ENCODE data around the gene THBS4.

THBS4 gene

GRCh38 chr5:80034962-80035821 lies at the start of gene THBS4:
THBS4 (plus strand) TSS chr5:80035348; CDS start chr5:80035538, 190 bp downstream.
- DNase-seq (ENCODE audit: low spot score) (peak; percentile 61), FAIRE-seq (no peak)

DNA sequence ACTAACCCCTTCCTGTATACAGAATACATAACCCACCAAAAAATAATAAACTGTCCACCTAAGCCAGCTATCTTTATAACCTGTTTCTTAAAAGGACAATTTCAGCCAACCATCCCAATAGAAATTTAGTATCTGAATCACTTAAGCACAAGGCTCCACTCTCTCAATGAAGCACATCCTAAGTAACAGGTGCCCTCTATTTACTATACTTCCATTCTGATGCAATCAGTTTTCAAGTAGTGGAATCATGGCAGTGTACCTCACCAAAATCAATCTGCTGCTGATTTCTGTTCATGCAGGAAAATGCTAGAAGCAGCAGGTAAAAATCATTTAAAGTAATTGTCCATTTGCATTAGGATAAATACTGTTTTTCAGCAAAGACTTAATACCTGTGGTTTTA lies 48.9 kb upstream of the THBS4 start:
- FAIRE-seq (no peak), DNase-seq (ENCODE audit: low spot score) (no peak)

DNA sequence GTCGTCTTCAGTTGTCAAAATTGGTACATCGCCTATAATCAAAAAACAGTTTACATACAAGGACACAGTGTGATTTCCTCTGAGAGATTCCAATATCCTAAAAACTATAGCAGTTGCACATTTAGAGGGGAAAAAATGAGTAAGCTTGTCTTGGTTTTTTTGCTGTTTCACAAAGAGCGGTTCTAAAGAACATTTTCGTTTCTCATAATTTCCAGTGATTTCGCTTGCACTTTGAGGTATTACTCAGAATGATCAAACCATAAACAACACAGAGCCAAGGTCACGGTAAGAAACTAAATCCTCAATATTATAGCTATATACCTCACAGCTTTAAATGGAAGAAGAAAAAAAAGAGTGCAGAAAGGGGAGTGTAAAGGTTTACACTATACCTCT lies 44.9 kb upstream of the THBS4 start:
- FAIRE-seq: no peak
- no peak for DNase-seq (ENCODE audit: low spot score)

- DNase-seq (ENCODE audit: low spot score) (peak; percentile 86), FAIRE-seq (no peak)
Measured at GRCh38 chr5:79990598-79991507, 44.3 kb upstream of the THBS4 start, which contains the start of gene MTX3. MTX3 (minus strand) TSS chr5:79991262; CDS start chr5:79991238, 24 bp downstream.

- DNase-seq (ENCODE audit: low spot score) (no peak), FAIRE-seq (no peak)
Measured at GRCh38 chr5:79992891-79993657, 42.1 kb upstream of the THBS4 start.

DNA sequence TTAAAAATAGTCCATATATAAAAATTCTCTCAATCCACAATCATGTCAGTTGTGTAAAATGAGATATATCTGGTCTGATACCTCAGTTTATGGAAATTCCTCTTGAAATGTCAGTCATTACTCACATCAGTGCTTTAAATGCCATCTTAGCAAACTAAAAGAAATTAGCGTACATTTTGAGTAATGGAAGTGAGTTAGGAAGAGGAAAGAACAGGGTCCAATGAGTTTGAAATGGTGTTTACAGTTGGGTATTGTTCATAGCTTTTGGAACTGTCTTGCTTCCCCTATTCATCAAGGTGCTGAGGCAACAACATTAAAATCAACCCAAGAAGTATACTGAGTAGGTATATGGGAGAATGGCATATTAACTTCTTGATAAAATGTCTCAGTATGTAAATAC lies 35.4 kb upstream of the THBS4 start:
- FAIRE-seq (no peak), DNase-seq (ENCODE audit: low spot score) (no peak)

GRCh38 chr5:80002677-80003076 lies 32.5 kb upstream of the THBS4 start:
- no peak for FAIRE-seq
- no peak for DNase-seq (ENCODE audit: low spot score)

DNA sequence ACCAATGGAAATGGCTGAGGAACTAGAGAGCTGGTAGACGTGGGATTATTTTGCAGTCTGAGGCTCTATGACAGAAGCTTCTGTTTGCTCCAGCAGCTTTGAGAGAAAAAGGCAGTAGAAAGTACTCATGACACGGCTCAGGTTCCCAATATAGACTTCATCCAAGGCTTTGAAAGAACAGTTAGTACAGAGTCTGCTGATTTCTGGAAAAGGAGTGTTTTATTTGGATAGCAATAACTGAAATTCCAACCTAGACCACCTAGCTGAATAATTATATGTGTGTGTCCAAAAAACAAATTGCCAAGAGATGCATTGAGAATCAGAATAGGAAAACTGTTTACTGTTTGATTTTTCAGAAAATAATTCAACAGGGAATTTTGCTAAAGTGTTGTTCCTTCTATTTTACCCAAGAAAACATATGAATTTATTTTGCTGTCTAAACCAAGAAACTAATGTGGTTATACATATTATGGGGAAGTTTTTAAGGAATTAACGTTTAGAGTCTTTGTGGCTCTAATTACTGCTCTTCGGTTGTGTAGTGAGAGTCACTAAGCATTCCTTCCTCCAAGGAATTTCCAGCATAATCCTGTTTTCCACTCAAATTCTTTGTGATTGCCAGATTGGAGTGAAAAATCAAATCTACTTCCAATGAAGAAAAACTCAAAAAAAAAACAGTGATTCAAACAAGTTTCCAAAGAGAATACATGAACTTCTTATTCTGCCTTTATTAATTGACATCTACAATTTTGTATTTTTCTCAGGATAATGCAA lies 26.0 kb upstream of the THBS4 start:
- FAIRE-seq: no peak

GRCh38 chr5:80010754-80011392 lies 24.3 kb upstream of the THBS4 start:
- FAIRE-seq: no peak
- DNase-seq (ENCODE audit: low spot score): no peak

More for the DNA sequence above, 26.0 kb upstream of the THBS4 start:
- DNase-seq (ENCODE audit: low spot score): no peak

DNA sequence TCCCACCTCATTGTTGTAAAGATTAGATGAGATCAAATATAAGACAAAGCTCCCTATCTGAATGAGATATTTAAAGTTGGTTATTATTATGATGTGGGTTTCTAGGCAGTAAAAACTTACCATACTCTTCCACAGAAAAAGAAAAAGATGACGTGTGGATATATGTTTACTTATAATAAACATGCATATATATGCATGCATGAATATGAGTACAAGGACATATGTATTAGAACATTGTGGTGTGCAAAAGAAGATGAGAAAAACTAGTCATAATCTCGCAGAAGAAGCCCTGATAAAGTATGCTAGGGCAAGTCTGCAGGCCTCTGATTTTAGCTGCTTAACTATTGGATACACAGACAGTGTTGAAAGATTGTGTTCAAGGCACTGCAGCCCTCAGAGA lies 10.1 kb upstream of the THBS4 start:
- FAIRE-seq: no peak
- DNase-seq (ENCODE audit: low spot score): no peak

DNA sequence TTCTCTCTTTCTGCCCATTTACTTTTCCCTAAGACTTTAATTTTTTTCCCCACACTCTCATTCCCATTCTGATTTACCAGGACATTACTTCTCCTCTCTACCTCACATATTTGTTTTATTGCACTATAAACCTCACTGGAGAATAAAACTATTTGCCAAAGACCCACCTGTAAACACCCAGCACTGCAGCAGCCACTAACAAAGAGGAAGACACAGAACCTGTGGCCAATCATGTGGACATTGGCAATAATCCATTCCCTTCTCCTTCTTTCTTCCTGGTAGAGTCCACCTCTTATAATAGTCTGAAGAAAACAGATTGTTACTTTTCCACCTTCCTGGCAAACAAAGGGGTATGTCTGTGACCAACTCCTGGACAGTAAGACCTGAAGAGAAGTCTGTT lies 8.3 kb upstream of the THBS4 start:
- no peak for DNase-seq (ENCODE audit: low spot score)
- FAIRE-seq: no peak

GRCh38 chr5:80031109-80031508 lies 4.0 kb upstream of the THBS4 start:
- FAIRE-seq (no peak), DNase-seq (ENCODE audit: low spot score) (no peak)

DNA sequence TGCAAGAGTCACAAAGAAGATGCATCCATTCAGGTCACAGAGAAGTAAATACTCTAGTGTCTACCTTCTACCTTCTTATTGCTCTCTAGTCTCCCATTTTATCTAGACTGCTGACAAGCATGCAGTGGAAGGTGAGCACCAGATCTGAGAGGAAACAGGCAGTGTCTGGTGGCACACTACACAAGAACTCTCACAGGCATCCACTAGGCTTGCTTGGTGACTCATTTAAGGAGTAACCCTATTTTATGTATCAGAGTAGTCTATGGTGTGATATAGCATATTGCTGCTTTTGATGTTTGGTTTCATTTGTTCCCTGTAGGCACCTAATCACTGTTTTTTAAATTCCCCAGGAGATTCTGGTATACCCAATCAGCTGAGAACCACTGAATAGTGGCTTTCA lies 1.6 kb upstream of the THBS4 start:
- no peak for DNase-seq (ENCODE audit: low spot score)
- no peak for FAIRE-seq

- FAIRE-seq (no peak), DNase-seq (ENCODE audit: low spot score) (no peak)
Measured at GRCh38 chr5:80034559-80034958, 589 bp upstream of the THBS4 start.

DNA sequence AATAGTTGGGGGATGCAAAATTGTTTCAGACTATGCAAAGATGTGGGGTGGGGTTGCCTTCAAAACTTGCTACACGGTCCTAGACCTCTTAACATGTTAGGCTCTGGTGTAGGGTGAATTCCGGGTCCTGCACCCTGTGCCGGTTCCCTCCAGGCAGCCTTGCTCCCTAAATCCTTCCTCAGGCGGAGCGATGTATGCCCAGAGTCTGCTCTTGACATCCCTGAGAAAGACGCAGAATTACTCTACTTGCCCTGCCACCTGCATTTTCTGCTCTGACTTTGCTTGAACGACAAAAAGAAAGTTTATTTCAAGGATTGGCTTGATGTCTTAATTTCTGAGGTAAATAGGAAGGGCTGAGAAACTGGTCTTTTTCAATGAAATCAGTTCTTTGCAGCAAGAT lies 691 bp downstream of the THBS4 start:
- FAIRE-seq (no peak), DNase-seq (ENCODE audit: low spot score) (no peak)

- FAIRE-seq: no peak
Measured at GRCh38 chr5:80036615-80037014, 1.5 kb downstream of the THBS4 start.

GRCh38 chr5:80037366-80037765 lies 2.2 kb downstream of the THBS4 start:
- FAIRE-seq (no peak), DNase-seq (ENCODE audit: low spot score) (no peak)

More at GRCh38 chr5:80036615-80037014, 1.5 kb downstream of the THBS4 start:
- no peak for DNase-seq (ENCODE audit: low spot score)

GRCh38 chr5:80039650-80040049 lies 4.5 kb downstream of the THBS4 start:
- FAIRE-seq: no peak
- no peak for DNase-seq (ENCODE audit: low spot score)

DNA sequence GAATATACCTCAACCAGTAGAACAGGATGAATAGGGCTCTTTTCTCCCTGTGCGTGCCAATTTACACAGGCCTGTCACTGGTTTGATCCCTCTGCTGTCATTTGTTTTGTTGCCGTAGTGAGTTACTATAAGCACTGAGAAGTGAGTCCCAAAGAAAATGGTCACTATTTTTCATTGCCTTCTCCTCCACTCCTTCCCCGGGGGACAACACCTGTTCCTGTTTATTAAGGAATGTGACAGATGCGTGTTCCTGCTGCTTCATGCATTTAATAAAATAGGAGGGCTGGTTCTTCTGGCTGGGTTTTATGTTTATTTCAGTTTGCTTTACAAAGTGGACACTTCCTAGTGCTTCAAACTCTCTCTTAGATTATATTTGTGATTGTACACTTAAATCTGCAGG lies 6.4 kb downstream of the THBS4 start:
- DNase-seq (ENCODE audit: low spot score): no peak
- FAIRE-seq: no peak

GRCh38 chr5:80042330-80042729 lies 7.2 kb downstream of the THBS4 start:
- no peak for FAIRE-seq
- no peak for DNase-seq (ENCODE audit: low spot score)

Measured in urothelium cell line (cell line).